ENCODE results near the gene POU2F2. TPM values are rescaled to one million over a fixed set of nuclear protein-coding genes. Genes with fewer than 3 reads are reported as not detected.

POU2F2 gene
- total RNA-seq, 6 experiments from 2014 or later: 0.18 to 3.0 (median 1.00) TPM

- DNase-seq: peak in 1 of 3 donors; percentile 65
- WGBS (ENCODE audit: insufficient coverage, low coverage, low lambda C conversion rate, missing lambda C conversion rate): 0% methylated on average over 14 of the region's 33 CpGs
- Histone ChIP-seq H3K27ac (peak overlapping the region; percentile 44 to 82 (median 65)), H3K4me1 (peaks cover 0 to 10% (median 0%) of the 10 kb centered on the region in 4 donors), H3K27me3 (no peaks in the 10 kb centered on the region), H3K36me3 (peaks cover 0 to 28% (median 6%) of the 10 kb centered on the region in 4 donors), H3K4me3 (peak overlapping the region; percentile 66 to 96 (median 71)), H3K9me3 (no peaks in the 10 kb centered on the region)
- ATAC-seq: no peak
- intact Hi-C loops (cut with DNase I): no loop called here
- no peak for TF ChIP-seq POLR2A (IDR thresholded peaks at IDR 0.05)
- no peak for TF ChIP-seq CTCF (IDR thresholded peaks at IDR 0.05)
Observed at GRCh38 chr19:42076380-42076944, 55.8 kb downstream of the POU2F2 start.

DNA sequence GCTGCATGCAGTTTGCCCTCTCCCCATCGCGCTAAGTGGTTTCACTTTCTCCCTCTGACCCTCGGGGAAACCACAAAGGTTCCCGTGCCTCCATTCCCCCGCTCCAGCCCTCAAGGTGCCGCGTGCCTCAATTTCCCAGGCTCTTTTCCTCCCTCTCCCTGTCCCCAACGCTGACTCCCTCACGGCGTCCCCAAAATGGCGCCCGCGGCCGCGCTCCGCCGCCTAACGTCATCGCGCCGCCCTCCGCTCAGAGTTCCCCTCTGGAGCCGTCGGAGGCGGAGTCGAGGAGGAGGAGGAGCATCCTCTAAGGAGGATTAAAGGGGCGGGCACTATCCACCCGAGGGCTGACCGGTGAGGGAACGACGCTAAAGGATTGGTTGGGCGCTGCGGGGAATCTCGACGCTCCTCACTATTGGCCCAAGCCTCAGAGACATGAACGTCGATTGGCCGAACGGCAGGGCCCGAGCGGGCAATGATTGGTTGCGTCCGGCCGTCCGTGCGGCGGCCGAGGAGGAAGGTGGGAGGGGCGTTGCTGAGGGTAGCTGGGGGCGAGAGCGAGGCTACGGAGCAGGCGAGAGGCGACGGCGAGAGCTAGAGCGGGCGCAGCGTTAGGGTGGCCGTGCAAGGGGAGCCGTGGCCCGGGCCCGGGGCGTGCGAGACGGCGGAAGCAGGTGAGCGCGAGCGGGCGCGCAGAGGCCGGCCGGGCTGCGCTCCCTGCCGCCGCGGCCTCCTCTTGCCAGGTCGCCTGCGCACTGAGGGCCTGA, 56.4 kb downstream of the POU2F2 start, which contains the start of gene ZNF574:
ZNF574 (plus strand) TSS at position 551 of the 764 bp plus-strand sequence. CDS start 2,441 bp downstream, outside the sequence.
- peak; percentile 97 to 98 (median 98) for ATAC-seq
- no peaks in the 10 kb centered on the region for H3K9me3 ChIP-seq
- no peaks in the 10 kb centered on the region for H3K27me3 ChIP-seq
- peak within 1 kb of the TSS; percentile 66 to 96 (median 71) for H3K4me3 ChIP-seq
- intact Hi-C loops (cut with DNase I): no loop called here
- H3K36me3 ChIP-seq: peaks cover 0 to 23% (median 2%) of the 10 kb centered on the region in 4 donors
- 0% methylated on average over 30 of the region's 80 CpGs for WGBS (ENCODE audit: insufficient coverage, low coverage, low lambda C conversion rate, missing lambda C conversion rate)
- H3K27ac ChIP-seq: peak within 1 kb of the TSS; percentile 92 to 97 (median 94)
- H3K4me1 ChIP-seq: peaks cover 0 to 10% (median 0%) of the 10 kb centered on the region in 4 donors
- peak; percentile 97 to 99 (median 99) for DNase-seq
- TF ChIP-seq POLR2A (IDR thresholded peaks at IDR 0.05) (peak; percentile 89), CTCF (IDR thresholded peaks at IDR 0.05) (no peak)

GRCh38 chr19:42075364-42075615, 57.0 kb downstream of the POU2F2 start:
- Histone ChIP-seq H3K36me3 (peaks cover 0 to 18% (median 0%) of the 10 kb centered on the region in 4 donors), H3K9me3 (no peaks in the 10 kb centered on the region), H3K27ac (peak overlapping the region; percentile 92 to 97 (median 94)), H3K4me1 (peaks cover 0 to 10% (median 0%) of the 10 kb centered on the region in 4 donors), H3K4me3 (peak overlapping the region; percentile 66 to 96 (median 71)), H3K27me3 (no peaks in the 10 kb centered on the region)
- TF ChIP-seq CTCF (IDR thresholded peaks at IDR 0.05): no peak
- TF ChIP-seq POLR2A (IDR thresholded peaks at IDR 0.05): no peak
- peak in 1 of 4 donors; percentile 9 for ATAC-seq
- no peak for DNase-seq
- intact Hi-C loops (cut with DNase I): no loop called here
- 0% methylated on average over 3 of the region's 3 CpGs for WGBS (ENCODE audit: insufficient coverage, low coverage, low lambda C conversion rate, missing lambda C conversion rate)

- H3K9me3 ChIP-seq: no peaks in the 10 kb centered on the region
- intact Hi-C loops (cut with DNase I): no loop called here
Observed at GRCh38 chr19:42074513-42075363, 57.5 kb downstream of the POU2F2 start.

More at GRCh38 chr19:42074513-42075363, 57.5 kb downstream of the POU2F2 start:
- no peaks in the 10 kb centered on the region for H3K27me3 ChIP-seq
- WGBS (ENCODE audit: insufficient coverage, low coverage, low lambda C conversion rate, missing lambda C conversion rate): 45% methylated on average over 10 of the region's 27 CpGs
- H3K36me3 ChIP-seq: peaks cover 0 to 12% (median 0%) of the 10 kb centered on the region in 4 donors
- H3K4me1 ChIP-seq: peaks cover 0 to 10% (median 0%) of the 10 kb centered on the region in 4 donors
- ATAC-seq (no peak), DNase-seq (no peak)
- H3K27ac ChIP-seq: peak overlapping the region; percentile 92 to 97 (median 94)
- TF ChIP-seq CTCF (IDR thresholded peaks at IDR 0.05) (no peak), POLR2A (IDR thresholded peaks at IDR 0.05) (no peak)
- peak overlapping the region; percentile 66 to 96 (median 71) for H3K4me3 ChIP-seq
